HG02870 (cell line): Measurements from ENCODE around the gene CLCN2.

Experiments
- ATAC-seq: cut with Tn5 transposase; IDR thresholded peaks from one replicate; pipeline ENCODE4 v1.9.1; 2021; ENCODE audit warnings: mild to moderate bottlenecking, moderate library complexity; ENCODE audit not compliant: unreplicated experiment

CLCN2 gene

DNA sequence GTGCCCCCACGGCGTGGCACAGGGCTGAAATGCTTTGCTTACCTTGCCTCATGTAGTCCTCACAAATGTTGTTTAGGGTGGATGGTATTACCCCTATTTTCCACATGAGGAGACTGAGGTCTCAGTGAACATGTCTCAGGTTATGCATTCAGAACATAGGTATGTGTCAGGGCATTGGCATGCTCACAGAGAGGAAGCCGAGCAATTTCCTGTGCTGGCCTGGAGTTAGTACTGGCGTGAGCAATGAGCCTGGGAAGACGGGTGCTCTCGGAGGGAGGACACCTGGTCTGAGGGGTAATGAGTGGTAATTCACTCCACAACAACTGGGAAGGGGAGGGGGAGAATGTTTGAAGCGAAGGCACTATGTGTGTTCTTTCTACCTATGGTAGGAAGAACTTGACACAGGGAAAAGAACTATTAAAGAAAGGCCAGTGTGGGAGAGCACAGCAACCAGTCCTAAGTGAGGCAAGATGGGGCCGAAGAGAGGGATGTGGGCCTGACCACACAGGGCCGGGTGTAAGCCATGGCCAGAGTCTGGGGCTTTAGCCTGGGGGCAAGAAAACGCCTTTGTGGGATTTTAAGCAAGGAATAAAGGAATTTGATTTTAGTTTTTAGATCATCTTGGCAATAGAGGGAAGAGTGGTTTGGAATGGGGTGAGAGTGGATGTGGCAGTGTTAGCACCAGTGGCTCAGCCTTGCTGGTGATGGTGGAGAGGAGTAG, 28.9 kb downstream of the CLCN2 start:
- no peak for ATAC-seq

DNA sequence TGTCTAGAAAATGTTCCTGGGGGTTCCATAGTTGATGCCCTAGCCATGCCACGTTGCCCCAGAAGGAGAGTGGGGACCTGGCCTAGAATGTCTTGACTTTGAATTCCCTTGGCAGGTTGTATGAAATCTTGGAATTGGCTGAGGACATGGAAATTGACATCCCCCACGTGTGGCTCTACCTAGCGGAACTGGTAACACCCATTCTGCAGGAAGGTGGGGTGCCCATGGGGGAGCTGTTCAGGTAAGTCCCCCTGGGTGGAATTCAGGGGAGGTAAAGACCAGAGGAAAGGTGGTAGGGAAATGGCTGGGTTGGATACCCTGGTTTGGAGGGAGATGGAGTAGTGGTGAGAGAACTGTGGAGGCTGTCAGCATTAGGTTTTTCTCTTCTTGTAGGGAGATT, 32.9 kb downstream of the CLCN2 start:
- no peak for ATAC-seq

DNA sequence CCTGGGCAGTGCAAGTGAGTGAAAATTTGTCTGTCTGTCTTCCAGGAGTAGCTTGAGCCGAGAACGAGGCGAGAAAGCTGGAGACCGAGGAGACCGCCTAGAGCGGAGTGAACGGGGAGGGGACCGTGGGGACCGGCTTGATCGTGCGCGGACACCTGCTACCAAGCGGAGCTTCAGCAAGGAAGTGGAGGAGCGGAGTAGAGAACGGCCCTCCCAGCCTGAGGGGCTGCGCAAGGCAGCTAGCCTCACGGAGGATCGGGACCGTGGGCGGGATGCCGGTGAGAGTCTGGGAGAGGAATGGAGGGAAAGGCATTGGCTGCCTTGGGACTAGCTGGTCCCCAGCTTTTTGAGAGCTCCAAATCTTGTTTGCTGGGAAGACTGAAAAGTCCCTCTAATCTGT, 34.2 kb downstream of the CLCN2 start:
- ATAC-seq, result no peak

DNA sequence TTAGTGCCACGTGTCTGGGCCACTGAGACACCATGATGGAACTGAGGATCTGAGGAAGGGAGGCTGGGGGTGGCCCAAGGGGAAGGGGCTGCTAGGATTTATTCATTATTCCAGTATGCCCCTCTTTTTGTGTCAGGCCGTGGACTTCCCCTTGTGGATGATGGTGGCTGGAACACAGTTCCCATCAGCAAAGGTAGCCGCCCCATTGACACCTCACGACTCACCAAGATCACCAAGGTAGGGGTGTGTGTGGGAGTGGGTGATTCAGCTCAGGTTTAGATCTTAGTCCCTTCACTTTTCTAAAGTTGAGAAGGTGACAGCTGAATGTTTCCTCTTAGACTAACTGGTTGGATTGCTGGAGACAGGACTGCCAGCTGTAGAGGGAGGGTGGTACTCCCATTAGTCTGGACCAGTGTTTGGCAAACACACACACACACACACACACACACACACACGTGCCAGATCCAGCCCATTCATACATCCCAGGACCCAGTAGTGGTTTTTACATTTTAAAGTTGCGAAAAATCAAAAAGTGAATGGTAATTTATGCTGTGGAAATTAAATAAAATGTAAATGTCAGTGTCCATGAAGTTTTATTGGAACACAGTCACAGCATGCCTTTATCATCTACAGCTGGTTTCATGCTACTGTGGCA, 35.6 kb downstream of the CLCN2 start:
- no peak for ATAC-seq

DNA sequence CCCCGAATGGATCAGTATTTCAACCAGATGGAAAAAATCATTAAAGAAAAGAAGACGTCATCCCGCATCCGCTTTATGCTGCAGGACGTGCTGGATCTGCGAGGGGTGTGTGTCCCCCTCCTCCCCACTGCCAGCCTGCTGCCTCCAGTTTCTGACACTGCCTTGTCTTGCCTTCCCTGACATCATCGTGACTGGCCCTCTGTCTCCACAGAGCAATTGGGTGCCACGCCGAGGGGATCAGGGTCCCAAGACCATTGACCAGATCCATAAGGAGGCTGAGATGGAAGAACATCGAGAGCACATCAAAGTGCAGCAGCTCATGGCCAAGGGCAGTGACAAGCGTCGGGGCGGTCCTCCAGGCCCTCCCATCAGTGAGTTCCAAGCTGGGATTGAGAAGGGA, 36.1 kb downstream of the CLCN2 start:
- ATAC-seq, result no peak

DNA sequence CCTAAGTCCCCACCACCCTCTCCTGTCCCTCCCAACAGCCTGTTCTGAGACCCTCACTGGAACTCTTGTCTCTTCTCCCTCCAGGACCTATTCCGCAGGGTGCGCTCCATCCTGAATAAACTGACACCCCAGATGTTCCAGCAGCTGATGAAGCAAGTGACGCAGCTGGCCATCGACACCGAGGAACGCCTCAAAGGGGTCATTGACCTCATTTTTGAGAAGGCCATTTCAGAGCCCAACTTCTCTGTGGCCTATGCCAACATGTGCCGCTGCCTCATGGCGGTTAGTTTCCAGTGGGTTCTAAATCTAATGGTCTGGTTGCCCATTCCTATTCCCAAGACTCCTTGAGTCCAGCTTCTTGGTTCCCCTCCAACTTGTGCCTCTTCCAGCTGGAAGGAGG, 37.7 kb downstream of the CLCN2 start:
- no peak for ATAC-seq

DNA sequence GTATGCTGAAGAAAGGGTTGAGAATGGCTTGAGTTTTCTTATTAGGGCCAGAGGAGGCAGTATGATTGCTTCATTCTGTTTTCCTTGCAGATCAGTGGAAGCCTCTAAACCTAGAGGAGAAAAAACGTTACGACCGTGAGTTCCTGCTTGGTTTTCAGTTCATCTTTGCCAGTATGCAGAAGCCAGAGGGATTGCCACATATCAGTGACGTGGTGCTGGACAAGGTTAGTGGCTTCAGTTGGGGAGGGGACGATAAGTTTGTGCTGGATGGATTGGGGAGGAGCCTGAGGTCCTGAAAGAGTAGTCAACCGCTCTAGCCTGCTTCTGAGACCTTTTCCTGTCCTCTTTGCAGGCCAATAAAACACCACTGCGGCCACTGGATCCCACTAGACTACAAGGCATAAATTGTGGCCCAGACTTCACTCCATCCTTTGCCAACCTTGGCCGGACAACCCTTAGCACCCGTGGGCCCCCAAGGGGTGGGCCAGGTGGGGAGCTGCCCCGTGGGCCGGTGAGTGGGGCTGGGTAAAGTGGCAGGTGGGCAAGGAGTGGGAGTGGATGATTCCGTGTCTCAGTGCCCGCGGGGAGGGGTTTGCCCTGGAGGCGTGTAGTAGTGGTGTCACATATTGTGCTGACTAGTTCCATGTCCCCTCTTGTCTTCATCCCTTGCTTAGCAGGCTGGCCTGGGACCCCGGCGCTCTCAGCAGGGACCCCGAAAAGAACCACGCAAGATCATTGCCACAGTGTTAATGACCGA, 38.5 kb downstream of the CLCN2 start:
- no peak for ATAC-seq

DNA sequence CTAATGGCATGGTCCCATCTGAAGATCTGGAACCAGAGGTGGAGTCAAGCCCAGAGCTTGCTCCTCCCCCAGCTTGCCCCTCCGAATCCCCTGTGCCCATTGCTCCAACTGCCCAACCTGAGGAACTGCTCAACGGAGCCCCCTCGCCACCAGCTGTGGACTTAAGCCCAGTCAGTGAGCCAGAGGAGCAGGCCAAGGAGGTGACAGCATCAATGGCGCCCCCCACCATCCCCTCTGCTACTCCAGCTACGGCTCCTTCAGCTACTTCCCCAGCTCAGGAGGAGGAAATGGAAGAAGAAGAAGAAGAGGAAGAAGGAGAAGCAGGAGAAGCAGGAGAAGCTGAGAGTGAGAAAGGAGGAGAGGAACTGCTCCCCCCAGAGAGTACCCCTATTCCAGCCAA, 39.7 kb downstream of the CLCN2 start:
- ATAC-seq, result no peak

DNA sequence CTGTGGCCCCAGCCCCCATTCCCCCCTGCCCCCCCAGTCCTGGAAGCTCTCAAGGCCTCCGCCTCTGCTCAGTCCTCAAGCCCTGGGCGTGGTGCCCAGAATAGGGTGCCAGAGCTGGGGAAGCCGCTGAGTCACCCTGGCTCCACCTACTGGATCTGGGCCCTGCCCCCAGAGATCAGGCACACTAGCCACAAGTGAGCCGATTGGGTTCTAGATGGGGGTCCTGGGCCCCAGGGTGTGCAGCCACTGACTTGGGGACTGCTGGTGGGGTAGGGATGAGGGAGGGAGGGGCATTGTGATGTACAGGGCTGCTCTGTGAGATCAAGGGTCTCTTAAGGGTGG, 41.3 kb downstream of the CLCN2 start:
- no peak for ATAC-seq

DNA sequence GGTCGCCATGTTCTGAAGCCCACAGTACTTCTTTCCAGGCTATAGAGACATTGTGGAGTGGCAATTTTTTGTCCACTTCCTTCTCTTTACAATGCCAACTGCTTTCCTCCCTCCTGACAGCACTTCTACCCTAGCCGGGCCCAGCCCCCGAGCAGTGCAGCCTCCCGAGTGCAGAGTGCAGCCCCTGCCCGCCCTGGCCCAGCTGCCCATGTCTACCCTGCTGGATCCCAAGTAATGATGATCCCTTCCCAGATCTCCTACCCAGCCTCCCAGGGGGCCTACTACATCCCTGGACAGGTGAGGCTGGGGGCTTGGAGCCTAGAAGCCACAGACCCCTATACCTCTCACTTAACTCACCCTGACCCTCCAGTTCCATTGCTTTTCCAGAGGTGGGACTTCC, 44.2 kb downstream of the CLCN2 start:
- ATAC-seq, result no peak

DNA sequence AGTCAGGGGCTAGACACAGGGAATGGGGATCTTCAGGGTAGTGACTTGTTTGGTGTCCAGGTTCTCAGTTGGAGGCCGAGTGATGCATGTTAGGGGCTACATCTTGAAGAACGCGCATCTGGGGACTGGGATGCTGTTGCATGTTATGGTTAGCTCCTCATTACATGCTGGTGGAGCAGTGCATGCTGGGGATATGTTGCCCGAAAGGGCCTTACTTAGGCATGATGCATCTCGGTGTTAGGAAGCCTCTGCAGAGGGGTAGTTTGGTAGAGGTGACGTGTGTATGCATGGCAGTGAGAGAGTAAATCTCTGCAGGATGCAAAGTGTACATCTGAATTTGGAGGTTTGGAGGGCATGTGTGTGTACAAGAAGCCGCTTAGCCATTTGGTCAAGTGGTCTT, 44.6 kb downstream of the CLCN2 start:
- ATAC-seq, result no peak

DNA sequence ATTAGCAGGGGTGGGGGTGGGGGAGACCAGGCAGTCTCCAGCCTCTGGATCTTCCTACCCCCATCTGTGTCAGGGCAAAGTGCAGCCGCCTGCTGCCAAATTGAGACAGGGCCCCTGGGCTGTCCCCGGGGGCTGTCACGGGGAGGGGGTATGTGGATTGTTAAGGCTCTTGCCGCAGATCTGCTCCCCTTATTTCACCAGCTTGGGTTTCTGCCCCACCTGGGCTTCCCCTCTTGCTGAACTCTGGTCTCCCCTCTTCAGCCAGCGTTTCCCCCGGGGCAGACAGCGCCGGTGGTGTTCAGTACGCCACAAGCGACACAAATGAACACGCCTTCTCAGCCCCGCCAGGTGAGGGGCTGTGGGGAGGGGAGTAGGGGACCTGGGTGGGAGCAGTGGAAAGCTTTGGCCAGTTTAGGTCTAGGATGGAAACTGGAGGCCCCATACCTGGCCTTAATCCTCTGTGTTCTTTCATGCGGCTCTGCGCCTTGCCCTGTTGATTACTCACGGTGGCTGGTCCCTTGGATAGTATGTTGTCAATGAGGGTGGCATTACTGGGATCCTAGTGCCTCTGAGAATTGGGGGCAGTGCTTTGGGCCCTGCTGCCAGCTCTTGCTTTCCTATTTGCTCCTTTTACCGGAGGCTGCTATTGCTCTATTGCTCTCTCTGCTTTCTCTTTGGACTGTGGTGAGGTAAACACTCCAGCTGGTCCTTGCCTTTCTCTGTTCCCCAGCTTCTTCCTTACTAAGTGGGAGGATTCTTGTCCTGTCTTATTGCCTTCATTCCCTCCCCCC, 45.3 kb downstream of the CLCN2 start:
- no peak for ATAC-seq

DNA sequence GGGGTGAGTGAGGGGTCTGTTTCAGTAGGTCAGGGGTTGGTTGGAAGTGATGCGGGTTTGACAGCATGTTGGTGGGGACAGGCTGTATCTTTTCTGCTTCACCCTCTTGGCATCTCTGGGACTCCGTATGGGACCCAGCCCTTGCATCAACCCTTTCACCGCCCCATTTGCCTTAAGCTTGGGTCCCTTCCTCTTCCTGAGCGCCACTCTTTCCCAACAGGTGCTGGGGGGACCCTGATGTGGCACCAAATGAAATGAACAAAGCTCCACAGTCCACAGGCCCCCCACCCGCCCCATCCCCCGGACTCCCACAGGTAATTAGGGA, 45.9 kb downstream of the CLCN2 start:
- ATAC-seq, result no peak

DNA sequence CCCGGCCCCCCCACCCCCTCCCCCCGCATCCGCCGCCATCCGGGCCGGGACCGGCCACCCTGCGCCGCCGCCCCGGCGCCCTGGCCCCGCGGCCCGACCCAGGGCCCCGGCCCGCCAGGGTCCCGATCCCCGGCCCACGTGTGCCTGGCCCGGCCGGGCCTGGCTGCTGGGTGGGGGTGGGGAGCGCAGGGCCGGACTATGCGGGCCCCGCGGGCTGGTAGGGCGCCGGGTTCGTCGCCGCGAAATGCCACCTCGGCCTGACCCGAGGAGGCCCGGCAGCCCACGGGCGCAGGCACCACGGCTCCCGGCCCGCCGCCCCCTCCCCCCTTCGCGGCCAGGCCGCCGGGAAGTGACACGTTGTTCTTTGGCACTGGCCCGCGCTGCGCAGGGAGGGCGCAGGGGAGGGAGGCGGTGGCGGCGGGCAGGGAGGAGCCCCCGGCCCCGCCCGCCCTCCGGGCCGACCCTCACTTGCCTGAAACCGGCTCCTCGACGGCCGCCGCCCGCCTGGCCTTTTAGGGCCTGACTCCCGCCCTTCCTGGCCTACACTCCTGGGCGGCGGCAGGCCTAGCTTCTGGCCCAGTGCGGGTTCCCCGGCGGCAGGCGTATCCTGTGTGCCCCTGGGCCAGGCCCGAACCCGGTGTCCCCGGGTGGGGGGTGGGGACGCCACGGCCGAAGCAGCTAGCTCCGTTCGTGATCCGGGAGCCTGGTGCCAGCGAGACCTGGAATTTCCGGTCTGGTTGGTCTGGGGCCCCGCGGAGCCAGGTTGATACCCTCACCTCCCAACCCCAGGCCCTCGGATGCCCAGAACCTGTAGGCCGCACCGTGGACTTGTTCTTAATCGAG, 46.5 kb downstream of the CLCN2 start:
- ATAC-seq, result peak; percentile 34

DNA sequence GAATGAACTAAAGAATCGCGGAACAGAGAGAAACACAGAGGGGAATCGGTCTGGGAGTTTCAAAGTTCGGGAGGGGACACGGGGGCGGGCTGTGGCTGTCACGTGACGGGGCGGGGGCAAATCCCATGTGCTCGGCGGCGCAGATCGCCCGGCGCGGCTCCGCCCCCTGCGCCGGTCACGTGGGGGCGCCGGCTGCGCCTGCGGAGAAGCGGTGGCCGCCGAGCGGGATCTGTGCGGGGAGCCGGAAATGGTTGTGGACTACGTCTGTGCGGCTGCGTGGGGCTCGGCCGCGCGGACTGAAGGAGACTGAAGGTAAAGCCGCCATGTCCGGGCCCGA, 47.1 kb downstream of the CLCN2 start, which contains the start of gene EIF4G1:
EIF4G1 (plus strand) TSS at position 244 of the 337 bp plus-strand sequence. CDS start 1,191 bp downstream, outside the sequence.
- ATAC-seq, result peak; percentile 82

DNA sequence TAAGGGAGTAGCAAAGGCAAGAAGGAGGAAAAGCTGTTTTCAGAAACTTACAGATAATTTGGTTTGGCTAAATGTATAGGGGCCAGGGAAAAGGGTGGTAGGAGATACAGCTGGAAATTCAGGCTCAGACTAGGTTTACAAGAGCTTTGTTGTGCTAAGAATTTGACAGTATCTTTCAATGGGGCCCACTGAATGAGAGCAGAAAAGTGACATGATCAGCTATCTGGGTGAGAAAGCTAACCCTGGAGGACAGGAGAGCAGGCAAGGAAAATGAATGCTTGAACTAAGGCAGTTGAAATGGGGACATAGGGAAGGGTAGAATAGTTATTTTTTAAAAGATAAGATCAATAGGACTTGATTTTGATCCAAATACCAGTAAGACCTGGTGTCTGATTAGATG, 49.8 kb downstream of the CLCN2 start:
- no peak for ATAC-seq

DNA sequence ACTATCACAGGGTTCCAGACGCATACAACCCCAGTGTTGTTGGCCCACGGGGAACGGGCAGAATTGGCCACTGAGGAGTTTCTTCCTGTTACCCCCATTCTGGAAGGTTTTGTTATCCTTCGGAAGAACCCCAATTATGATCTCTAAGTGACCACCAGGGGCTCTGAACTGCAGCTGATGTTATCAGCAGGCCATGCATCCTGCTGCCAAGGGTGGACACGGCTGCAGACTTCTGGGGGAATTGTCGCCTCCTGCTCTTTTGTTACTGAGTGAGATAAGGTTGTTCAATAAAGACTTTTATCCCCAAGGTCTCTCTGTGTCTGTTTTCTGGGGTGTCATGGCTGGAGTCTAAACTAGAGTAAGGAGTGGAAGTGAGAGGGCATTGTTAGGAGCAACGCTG, 52.7 kb downstream of the CLCN2 start:
- ATAC-seq, result no peak

DNA sequence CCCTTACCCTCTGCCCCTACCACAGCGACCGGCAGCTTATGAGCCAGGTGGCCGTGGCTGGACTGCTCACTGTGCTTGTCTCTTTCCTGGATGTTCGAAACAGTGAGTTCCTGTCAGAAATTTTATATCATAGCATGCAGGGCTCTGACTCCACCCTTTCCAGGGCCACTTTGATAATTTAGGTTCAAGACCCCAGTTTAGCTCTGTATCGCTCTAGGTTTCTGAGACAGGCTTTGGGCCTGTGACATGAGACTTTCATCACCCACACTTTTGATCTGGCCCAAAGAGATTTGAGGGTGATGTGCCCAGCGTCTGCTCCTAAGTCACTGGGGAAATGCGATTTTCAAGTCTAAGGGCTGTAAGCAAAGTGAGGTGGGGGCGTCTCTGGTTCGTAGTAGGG, 53.5 kb downstream of the CLCN2 start:
- no peak for ATAC-seq

DNA sequence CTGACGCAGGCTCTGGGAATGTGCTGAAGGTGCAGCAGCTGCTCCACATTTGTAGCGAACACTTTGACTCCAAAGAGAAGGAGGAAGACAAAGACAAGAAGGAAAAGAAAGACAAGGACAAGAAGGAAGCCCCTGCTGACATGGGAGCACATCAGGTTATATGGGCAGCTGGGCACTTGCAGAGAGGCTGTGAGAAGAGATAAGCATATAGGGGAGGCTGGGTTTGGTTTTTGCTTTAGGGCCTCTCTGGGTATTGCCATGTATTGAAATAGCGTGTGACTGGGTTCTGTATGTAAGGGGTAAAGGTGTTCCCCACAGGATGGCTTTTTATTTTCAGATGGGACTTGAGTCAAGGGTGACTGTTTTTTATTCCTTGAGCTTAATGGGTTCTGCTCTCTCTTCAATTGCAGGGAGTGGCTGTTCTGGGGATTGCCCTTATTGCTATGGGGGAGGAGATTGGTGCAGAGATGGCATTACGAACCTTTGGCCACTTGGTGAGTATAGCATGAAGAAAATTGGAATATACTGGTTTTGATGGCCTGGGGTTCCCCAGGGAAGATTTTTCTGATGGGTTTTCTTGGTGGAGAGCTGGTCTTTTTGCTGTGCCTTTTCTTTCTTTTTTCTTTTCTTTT, 54.9 kb downstream of the CLCN2 start:
- no peak for ATAC-seq

DNA sequence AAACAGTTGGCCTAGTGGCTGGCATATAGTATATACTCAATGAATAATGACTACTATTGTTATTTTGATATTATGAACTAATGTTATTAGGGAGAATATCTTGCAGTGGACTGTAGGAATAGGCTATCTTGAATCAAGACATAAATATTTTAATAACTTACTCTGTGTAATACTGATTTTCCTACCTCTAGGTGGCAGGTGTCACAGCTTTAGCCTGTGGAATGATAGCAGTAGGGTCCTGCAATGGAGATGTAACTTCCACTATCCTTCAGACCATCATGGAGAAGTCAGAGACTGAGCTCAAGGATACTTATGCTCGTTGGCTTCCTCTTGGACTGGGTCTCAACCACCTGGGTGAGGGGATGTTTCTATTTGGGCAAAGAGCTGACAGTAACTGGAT, 55.8 kb downstream of the CLCN2 start:
- ATAC-seq, result no peak
